HG03045 (cell line): Measurements from ENCODE around the gene SKI.
"Not testable (repeated sequence)": the region's sequence is repeated elsewhere in the genome, so short reads cannot be mapped to it uniquely, and the experiment has no call there.

Source experiments
- ATAC-seq: cut with Tn5 transposase; IDR thresholded peaks from one replicate; pipeline ENCODE4 v1.9.1; 2021; ENCODE audit warnings: mild to moderate bottlenecking, moderate library complexity; ENCODE audit not compliant: unreplicated experiment

Gene SKI

DNA sequence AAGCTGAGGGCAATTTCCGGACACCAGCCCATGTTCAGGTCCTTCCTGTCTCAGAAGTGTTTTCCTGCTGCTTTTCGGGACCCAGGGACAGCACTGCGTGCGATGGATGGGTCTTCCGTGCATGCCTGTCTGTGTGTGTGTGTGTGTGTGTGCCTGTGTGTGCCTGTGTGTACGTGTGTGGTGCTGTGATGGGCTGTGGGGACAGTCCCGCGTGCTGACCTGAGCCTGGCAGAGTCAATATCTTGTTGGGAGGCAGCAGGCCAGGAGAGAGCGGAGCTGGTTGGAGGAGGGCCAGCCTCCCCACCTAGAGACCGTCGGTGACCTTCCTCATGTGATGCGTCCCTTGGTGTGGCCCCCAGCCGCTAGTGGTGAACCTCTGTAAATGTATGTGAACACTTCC, 13.7 kb downstream of the SKI start:
- no peak for ATAC-seq

DNA sequence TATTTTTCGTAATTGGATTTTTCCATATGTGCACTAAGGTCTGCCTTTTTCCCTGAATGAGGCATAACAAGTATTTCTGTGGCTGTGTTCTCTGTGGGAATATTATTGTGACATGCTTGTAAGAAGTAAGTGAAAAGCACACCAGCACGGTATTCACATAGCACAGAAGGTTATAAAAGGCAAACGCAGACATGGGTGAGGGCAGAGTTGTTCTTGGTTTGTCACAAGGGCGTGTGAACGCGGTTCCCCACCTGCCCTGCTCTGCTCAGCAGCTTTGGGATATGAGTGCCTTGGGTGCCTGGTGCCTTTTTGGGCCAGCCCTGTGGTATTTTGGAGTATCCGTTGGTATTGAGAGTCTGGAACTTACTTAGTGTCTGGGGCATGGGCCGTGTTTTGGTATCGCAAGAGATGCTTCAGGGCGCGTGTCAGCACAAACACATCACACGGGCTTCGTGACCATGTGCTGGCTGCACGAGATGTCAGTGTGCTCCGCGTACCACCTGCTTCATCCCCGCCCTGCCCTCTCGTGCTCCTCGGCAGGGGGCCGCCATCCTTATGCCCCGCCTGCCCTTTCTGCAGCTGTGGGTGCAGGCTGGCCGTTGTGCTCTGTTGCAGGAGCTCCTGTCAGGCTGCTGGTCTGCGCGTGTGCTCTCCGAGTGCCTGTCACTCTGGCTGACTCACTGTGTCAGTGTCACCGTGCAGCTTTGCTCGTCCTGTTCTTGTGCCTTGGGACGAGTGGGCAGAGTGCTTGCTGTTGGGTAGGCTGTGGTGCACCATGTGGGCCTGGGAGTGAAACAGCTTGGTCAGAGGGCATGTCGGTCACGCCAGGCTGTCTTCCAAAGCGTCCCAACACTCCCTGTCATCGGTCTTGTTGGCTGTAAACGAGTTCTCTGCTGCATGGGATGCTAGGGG, 15.0 kb downstream of the SKI start:
- ATAC-seq, result no peak

DNA sequence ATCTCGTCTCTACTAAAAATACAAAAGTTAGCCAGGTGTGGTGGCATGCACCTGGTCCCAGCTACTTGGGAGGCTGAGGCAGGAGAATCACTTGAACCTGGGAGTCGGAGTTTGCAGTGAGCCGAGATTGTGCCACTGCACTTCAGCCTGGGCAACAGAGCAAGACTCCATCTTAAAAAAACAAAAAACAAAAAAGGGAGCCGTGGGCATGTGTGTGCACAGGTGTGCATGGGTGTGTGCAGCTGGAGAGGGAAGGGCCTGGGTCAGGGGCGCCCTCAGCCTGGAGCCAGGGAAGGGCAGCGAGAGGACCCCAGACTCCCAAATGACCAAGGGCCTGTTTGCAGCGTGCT, 18.9 kb downstream of the SKI start:
- ATAC-seq, result not testable (repeated sequence)

DNA sequence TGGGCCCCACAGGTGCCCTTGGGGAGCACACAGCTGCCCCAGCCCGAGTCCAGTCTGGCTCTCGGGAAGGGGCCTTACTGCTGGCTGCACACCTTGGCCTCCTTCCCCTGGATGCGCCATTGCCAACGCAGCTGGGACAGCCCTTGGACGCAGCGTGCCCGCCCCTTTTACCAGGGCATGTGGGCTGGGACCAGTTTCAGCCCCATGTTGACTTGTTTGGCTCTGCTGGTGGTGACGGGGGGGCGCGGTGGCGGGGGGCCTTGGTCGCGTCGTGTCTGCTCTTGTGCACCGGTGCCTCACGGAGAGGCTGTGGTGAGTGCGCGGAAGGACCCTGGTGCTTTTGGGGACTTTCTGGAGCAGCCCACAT, 19.6 kb downstream of the SKI start:
- no peak for ATAC-seq

DNA sequence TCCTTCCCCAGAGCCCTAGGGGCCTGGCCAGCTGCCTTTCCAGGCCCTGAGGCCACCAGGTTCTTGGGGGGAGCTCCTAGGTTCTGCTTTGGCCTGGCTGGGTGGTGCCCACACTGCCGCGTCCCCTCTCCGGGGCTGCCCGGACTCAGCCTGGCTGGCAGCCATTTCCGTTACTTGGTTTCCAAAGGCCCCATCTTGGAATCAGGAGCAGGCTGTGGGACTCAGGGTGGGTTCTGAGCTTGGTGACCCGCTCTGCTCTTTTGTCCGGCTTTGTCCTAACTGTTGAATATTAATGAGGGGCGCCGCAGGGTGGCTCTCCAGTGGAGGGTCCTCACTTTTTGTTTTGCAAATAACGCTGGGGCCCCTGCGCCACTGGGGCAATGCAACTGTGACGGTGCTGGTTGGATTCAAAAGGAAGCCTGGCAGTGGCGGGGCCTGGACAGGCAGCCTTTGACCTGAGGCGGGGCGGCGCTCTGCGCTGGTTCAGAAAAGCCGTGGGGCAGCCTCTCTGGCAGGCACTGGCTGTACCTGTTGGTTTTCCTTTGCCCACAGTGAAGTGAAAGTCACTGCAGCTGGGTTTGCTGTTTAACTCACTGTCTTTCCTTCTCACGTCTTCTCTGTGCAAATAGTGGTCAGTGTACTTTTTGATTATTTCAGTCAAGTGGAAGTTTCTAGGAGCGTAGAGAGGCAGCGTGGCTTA, 20.2 kb downstream of the SKI start:
- no peak for ATAC-seq

DNA sequence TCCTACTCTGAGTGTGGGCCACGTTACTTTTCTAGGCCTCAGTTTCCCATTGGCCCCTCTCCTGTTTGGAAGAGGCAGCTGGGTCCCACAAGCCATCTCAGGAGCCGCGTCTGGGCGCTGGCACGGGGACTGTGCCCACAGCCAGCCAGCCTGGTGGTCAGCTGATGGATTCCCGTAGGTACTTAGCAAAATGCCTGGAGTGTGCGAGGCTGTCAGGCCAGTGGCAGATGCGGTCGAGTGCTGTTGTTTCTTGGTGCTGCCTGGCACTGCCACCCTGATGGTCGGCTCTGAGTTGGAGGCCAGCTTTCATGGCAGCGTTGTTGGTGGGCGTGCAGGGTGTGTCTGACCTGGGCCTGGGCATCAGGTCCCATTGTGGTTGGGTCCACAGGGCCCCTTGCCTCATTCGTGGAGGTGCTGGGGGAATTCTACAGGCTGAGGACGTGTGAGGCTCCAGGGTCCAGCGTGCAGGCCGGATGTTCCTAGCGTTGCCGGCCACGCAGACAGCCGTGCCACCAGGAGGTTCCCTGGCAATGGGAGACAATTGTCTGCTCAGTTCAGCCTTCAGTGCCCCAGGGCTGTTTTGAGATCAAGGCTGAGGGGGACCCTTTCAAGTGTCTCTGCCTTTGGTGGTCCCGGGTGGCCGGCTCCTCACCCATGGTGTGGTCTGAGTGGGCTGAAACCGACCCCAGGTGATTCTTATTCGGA, 20.9 kb downstream of the SKI start:
- ATAC-seq, result no peak

DNA sequence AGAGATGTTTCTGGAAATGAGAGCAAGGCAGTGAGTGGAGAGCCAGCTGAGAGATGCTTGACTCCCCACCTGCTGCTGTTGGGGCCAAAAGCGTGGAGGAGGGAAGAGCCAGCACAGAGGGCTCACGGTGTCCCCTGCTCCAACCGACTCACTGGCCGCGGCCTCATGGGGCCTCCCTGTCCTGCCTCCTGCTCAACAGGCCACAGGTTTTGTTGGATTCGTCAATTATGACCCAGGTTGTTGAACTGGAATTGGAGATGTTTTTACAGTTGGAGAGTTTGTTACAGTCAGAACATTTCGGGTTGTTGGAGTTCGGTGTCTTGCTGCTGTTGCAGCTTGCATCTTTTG, 21.4 kb downstream of the SKI start:
- no peak for ATAC-seq

DNA sequence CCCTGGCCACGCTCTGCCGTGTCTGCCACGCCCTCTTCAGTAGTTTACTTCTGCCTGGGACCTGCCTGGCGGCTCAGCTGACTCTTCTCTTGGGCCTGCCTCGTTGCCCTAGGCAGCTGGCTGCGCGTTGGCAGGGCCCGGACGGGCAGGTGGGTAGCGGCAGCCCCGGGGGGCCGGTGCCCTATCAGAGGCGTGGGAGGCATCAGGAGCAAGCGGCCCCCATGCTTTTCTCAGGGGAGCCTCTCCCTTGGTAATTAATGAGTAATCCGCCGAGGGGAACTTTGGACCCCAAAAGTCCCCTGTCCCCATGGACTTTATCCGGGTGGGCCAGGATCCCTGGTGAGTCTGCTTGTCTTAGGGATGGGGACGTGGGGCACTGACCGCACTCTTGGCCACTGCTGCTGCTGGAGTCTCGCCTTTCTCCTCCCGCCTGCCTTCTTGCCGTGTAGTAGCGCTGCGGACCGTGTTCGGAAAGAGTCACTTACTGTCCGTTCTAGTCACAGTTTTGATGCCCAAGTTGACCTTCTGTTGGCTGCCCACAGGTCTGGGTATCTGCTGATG, 22.7 kb downstream of the SKI start:
- ATAC-seq, result no peak

- no peak for ATAC-seq
These were observed 23.2 kb downstream of the SKI start for GRCh38 chr1:2251363-2251762.

- no peak for ATAC-seq
These were observed 23.7 kb downstream of the SKI start for GRCh38 chr1:2251786-2252185.

- no peak for ATAC-seq
These were observed 24.3 kb downstream of the SKI start for GRCh38 chr1:2252423-2252822.

- no peak for ATAC-seq
These were observed 25.1 kb downstream of the SKI start for GRCh38 chr1:2253036-2253796.

- ATAC-seq, result no peak
These were observed 25.8 kb downstream of the SKI start for GRCh38 chr1:2253797-2254480.

DNA sequence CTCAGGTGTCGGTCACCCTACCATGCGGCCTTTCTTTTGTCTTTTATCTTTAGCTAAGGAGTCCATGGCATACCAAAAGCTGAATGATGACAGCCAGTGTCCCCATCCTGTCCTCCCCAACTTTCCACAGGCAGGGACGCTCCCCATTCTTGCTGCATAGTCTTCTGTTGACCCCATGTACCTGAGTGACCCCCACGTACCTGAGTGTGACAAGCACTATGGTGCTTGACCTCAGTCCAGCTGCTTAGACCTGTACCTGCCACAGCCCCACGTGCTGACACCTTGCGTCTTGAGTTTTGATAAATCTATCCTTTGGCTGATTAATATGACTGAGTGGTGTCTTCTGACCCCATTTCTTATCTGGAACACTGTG, 26.9 kb downstream of the SKI start:
- ATAC-seq, result no peak

DNA sequence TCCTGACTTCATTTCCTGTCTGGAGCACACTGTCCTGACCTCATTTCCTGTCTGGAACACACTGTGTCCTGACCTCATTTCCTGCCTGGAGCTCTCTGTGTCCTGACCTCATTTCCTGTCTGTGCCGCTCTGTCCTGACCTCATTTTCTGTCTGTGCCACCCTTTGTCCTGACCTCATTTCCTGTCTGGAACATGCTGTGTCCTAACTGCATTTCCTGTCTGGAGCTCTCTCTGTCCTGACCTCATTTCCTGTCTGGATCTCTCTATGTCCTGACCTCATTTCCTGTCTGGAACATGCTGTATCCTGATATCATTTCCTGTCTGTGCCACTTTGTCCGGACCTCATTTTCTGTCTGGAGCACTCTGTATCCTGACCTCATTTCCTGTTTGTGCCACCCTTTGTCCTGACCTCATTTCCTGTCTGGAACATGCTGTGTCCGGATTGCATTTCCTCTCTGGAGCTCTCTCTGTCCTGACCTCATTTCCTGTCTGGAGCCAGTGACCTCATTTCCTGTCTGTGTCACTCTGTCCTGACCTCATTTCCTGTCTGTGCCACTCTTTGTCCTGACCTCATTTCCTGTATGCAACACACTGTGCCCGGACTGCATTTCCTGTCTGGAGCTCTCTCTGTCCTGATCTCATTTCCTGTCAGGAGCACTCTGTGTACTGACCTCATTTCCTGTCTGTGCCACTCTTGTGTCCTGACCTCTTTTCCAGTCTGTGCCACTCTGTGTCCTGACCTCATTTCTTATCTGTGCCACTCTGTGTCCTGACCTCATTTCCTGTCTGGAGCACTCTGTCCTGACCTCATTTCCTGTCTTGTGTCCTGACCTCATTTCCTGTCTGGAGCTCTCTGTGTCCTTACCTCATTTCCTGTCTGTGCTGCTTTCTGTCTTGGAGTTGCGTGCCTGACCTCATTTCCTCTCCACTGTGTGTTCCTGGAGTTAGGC, 27.6 kb downstream of the SKI start:
- no peak for ATAC-seq

- no peak for ATAC-seq
These were observed 28.5 kb downstream of the SKI start for GRCh38 chr1:2256435-2257244.

DNA sequence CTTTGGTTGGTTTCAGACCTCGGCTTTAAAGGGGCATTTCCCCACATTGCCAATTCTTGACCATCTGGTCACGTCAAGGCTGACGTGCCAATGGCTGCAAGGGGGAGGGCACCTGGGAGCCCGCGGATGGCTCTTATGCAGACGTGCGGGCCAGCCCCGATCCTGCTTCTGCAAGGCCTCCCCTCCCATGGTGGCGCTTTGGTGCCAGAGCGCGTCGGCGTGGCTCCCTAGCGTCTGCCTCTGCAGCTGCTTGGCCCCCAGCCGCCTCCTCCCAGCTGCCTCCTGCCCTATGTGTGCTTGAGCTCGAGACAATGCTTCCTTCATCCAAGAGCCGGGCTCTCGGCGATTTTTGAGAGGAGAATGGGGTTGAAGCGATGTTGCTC, 29.1 kb downstream of the SKI start:
- no peak for ATAC-seq

GRCh38 chr1:2258122-2258681, 30.1 kb downstream of the SKI start:
- ATAC-seq, result no peak
